ENCODE results near the gene NUDT8. TPM values are rescaled to one million over a fixed set of nuclear protein-coding genes. Genes with fewer than 3 reads are reported as not detected.

Gene NUDT8
- total and polyA plus RNA-seq, 9 of the 15 experiments (the other 6 are each of a cell fraction or from before 2014, with no cell fraction given) = 0.23 to 27.8 (median 5.0) TPM

DNA sequence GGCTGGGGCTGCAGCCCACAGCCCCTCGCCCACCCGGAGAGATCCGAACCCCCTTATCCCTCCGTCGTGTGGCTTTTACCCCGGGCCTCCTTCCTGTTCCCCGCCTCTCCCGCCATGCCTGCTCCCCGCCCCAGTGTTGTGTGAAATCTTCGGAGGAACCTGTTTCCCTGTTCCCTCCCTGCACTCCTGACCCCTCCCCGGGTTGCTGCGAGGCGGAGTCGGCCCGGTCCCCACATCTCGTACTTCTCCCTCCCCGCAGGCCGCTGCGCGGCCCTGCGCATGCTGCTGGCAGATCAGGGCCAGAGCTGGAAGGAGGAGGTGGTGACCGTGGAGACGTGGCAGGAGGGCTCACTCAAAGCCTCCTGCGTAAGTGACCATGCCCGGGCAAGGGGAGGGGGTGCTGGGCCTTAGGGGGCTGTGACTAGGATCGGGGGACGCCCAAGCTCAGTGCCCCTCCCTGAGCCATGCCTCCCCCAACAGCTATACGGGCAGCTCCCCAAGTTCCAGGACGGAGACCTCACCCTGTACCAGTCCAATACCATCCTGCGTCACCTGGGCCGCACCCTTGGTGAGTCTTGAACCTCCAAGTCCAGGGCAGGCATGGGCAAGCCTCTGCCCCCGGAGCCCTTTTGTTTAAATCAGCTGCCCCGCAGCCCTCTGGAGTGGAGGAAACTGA, 45.4 kb downstream of the NUDT8 start:
- Histone ChIP-seq H3K36me3 (ENCODE audit: control insufficient read depth, insufficient read depth, low read length) (peaks cover 41% of the 10 kb centered on the region), H3K27me3 (ENCODE audit: control insufficient read depth in 2 of 2, insufficient read depth in 2 of 2, low read length in 2 of 2) (no peaks in the 10 kb centered on the region), H4K20me1 (replicated peaks; ENCODE audit: control insufficient read depth, insufficient read depth, low read length) (peaks cover 14% of the 10 kb centered on the region; the same call in 1 of the 2 replicates), H2AFZ (ENCODE audit: low read depth, low read length) (no peak overlapping the region), H3K9me3 (replicated peaks; ENCODE audit: control insufficient read depth, insufficient read depth, low read depth, low read length) (no peaks in the 10 kb centered on the region), H3K4me2 (ENCODE audit: insufficient read depth, low read length) (peak overlapping the region; percentile 87), H3K4me1 (replicated peaks in 1 of 2; ENCODE audit: control insufficient read depth in 2 of 2, insufficient read depth in 2 of 2, low read length in 2 of 2) (peaks cover 29 to 46% of the 10 kb centered on the region in 2 experiments), H3K27ac (ENCODE audit: extremely low read depth, low read depth, low read length) (peak overlapping the region; percentile 89), H3K9me1 (ENCODE audit: control insufficient read depth, insufficient read depth, low read length) (peaks cover 5% of the 10 kb centered on the region), H3K79me2 (ENCODE audit: control insufficient read depth, insufficient read depth, low read length) (peaks cover 43% of the 10 kb centered on the region), H3K4me3 (peak overlapping the region; percentile 62), H3K9ac (ENCODE audit: insufficient read depth in 1 of 2, low read depth in 2 of 2, low read length in 2 of 2) (peak overlapping the region; percentile 89 to 99)
- ChIA-PET POLR2A (interaction anchor here (0.6 to 2.8 kb wide), 10 partner anchors 8 to 183 kb away, joined by 3 to 21 read pairs (median 8); partner anchors contain the start of gene PPP1CA), CTCF (ENCODE audit: low intra/inter-chr PET ratio) (no interaction called here)
- peak; percentile 73 for ATAC-seq
- in situ Hi-C loops (cut with MboI) = no loop called here
- intact Hi-C loops (cut with micrococcal nuclease) = loop anchor here (5.0 kb wide), 3 partner anchors 77 to 232 kb away; partner anchors contain the start of genes CDK2AP2, PITPNM1, POLD4 and PPP1CA
- DNase-seq (ENCODE audit: extremely low read depth in 1 of 4, low spot score in 3 of 4) = peak; percentile 58 to 74 (median 72)
- no peak for FAIRE-seq
- no TSS peak for BruUV-seq (replicated peaks)
- 9% methylated on average over 22 of the region's 33 CpGs for WGBS (ENCODE audit: insufficient coverage, low coverage, missing lambda C conversion rate)
- TF ChIP-seq ZNF766 (CRISPR knock-in tag; conservative IDR thresholded peaks at IDR 0.05) = 0 out of 2 replicates have a peak, but pooled peaks have one; percentile 17
- peak; percentile 21 for TF ChIP-seq TBP (optimal IDR thresholded peaks at IDR 0.05; ENCODE audit: low read depth, low read length)
- TF ChIP-seq, protein P1, sequence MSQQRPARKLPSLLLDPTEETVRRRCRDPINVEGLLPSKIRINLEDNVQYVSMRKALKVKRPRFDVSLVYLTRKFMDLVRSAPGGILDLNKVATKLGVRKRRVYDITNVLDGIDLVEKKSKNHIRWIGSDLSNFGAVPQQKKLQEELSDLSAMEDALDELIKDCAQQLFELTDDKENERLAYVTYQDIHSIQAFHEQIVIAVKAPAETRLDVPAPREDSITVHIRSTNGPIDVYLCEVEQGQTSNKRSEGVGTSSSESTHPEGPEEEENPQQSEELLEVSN (IDR thresholded peaks at IDR 0.05; ENCODE audit: borderline replicate concordance in 1 of 2, extremely low read depth in 1 of 2, insufficient read depth in 1 of 2, insufficient read length in 1 of 2, low read depth in 1 of 2, low read length in 1 of 2, poor library complexity in 1 of 2, severe bottlenecking in 1 of 2) = peak; percentile 61 to 67
- TF ChIP-seq ZBTB1 (CRISPR knock-in tag; IDR thresholded peaks at IDR 0.05; ENCODE audit: borderline replicate concordance, low read depth) = 0 out of 2 replicates have a peak, but pooled peaks have one; percentile 35
- no peak for TF ChIP-seq ELF2 (CRISPR knock-in tag; IDR thresholded peaks at IDR 0.05)
- TF ChIP-seq YY1 (IDR thresholded peaks at IDR 0.05; ENCODE audit: borderline replicate concordance in 1 of 3, control insufficient read depth in 1 of 3, extremely low read depth in 1 of 3, insufficient read depth in 3 of 3, insufficient read length in 1 of 3, insufficient replicate concordance in 2 of 3, low read depth in 1 of 3, low read length in 2 of 3) = peak in 2 of 3 experiments; percentile 12 to 37
- TF ChIP-seq ZC3H4 (CRISPR knock-in tag; IDR thresholded peaks at IDR 0.05; ENCODE audit: borderline replicate concordance) = peak; percentile 27; the same call in 1 of the 2 replicates
- peak; percentile 27; the same call in 1 of the 2 replicates for TF ChIP-seq OTX1 (CRISPR knock-in tag; IDR thresholded peaks at IDR 0.05)
- TF ChIP-seq, protein P2, sequence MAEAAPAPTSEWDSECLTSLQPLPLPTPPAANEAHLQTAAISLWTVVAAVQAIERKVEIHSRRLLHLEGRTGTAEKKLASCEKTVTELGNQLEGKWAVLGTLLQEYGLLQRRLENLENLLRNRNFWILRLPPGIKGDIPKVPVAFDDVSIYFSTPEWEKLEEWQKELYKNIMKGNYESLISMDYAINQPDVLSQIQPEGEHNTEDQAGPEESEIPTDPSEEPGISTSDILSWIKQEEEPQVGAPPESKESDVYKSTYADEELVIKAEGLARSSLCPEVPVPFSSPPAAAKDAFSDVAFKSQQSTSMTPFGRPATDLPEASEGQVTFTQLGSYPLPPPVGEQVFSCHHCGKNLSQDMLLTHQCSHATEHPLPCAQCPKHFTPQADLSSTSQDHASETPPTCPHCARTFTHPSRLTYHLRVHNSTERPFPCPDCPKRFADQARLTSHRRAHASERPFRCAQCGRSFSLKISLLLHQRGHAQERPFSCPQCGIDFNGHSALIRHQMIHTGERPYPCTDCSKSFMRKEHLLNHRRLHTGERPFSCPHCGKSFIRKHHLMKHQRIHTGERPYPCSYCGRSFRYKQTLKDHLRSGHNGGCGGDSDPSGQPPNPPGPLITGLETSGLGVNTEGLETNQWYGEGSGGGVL (CRISPR knock-in tag; IDR thresholded peaks at IDR 0.05) = no peak
- peak; percentile 49; the same call in 1 of the 2 replicates for TF ChIP-seq ERF (CRISPR knock-in tag; IDR thresholded peaks at IDR 0.05)
- peak; percentile 33 for TF ChIP-seq KDM5B (IDR thresholded peaks at IDR 0.05; ENCODE audit: insufficient replicate concordance, low read depth, low read length)
- TF ChIP-seq LCOR (CRISPR knock-in tag; IDR thresholded peaks at IDR 0.05) = 0 out of 2 replicates have a peak, but pooled peaks have one; percentile 39
- TF ChIP-seq, protein P3, sequence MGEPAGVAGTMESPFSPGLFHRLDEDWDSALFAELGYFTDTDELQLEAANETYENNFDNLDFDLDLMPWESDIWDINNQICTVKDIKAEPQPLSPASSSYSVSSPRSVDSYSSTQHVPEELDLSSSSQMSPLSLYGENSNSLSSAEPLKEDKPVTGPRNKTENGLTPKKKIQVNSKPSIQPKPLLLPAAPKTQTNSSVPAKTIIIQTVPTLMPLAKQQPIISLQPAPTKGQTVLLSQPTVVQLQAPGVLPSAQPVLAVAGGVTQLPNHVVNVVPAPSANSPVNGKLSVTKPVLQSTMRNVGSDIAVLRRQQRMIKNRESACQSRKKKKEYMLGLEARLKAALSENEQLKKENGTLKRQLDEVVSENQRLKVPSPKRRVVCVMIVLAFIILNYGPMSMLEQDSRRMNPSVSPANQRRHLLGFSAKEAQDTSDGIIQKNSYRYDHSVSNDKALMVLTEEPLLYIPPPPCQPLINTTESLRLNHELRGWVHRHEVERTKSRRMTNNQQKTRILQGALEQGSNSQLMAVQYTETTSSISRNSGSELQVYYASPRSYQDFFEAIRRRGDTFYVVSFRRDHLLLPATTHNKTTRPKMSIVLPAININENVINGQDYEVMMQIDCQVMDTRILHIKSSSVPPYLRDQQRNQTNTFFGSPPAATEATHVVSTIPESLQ (CRISPR knock-in tag; IDR thresholded peaks at IDR 0.05) = peak; percentile 29; the same call in 1 of the 2 replicates
- no peak for TF ChIP-seq COPS2 (conservative IDR thresholded peaks at IDR 0.05)

Measured in K562 (cell line).